GM21786 (cell line): ENCODE measurements around the gene TMEM174.

Experiments used
- ATAC-seq: cut with Tn5 transposase; IDR thresholded peaks from one replicate; pipeline ENCODE4 v1.9.1; 2021; ENCODE audit not compliant: unreplicated experiment

TMEM174 gene, protein sequence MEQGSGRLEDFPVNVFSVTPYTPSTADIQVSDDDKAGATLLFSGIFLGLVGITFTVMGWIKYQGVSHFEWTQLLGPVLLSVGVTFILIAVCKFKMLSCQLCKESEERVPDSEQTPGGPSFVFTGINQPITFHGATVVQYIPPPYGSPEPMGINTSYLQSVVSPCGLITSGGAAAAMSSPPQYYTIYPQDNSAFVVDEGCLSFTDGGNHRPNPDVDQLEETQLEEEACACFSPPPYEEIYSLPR

DNA sequence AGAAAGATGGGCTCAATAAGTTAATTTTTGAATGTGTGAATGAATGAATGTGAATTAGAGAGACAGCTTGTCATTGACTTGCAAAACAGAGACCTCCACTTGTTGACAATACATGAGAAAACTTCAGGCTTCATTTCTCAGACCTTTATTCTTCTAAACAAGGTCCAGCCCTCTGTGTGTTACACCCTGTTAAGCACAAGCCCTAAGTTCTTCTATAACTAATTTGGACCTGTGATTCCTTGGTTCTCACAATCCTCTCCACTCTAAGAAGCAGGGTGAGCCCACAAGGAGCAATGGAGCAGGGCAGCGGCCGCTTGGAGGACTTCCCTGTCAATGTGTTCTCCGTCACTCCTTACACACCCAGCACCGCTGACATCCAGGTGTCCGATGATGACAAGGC, at the start of gene TMEM174:
Gene TMEM174, plus strand, starts transcription at position 243 of the 400 bp plus-strand sequence. Its CDS starts 51 bp downstream, at position 294.
- no peak for ATAC-seq

DNA sequence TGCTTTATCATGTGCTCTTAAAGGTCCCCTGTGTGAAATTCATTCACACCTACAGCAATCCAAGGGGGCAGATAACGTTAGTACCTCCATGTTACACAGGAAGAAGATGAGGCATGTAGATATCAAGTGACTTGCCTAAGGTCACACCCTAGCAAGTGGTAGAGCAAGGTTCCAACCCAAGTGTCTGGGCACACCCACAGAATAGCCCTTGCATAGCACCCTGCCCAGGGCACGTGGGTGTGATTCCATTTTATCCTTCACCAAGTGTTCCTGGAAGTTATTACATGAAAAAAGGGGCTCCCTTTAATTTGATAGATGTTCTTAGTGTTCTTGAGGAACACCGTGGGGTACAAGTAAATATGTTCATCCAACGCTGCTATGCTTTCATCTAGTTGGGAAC, 47.7 kb upstream of the TMEM174 start:
- ATAC-seq: no peak

DNA sequence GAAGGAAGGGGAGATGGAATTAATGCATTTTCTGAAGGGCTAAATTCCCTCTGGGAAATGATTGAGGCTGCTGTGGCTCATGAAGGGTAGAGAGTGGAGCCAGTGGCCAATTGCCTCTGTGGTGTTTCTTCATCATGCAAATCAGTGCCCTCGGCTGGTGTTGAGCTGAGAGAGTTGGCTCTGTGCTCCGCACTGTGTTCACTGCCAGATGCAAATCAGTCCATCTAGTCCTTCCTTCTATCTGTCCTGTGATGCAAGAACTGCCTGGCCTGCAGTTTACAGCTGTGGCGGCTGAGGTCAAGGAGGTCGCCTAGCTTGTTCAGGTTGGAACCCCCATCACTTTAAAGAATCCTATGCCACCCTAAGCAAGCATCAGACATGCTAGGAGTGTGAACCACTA, 46.6 kb upstream of the TMEM174 start:
- ATAC-seq: no peak

DNA sequence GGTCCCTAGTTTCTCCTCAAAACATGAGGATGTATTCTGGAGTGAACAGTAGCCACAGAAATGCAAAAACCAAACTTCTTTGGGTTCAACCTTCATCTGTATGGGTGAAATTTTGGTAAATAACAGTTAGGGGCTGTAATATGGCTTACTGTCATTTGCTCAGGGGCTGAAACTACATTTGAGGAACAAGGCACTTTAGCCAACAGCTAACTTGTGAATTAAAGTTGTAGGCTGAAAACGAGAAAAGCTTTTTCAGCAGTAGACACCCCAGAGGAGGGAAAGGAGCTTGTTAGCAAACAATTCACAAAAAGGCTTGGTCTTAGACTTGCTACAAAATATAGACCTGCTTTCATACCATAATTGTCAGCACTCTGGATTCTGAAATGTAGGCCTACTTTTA, 46.0 kb upstream of the TMEM174 start:
- no peak for ATAC-seq

DNA sequence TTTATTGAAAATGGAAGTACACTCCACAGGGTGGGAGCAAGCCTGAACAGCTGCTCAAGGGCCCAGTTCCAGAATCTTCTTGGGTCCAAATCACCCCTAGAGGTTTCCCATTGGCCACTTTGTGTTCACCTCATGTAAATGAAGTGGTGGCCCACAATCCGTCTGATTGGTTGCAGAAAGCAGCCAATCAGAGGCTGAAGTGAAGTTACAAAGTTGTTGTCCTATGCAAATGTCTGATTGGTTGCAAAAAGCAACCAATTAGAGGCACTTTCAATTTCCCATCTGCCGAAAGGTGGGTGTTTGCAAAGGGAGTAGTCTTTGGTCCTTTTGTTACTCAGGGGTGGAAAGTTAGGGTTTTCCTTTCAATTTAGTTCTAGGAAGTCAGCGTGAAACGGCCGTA, 43.9 kb upstream of the TMEM174 start:
- ATAC-seq: no peak

DNA sequence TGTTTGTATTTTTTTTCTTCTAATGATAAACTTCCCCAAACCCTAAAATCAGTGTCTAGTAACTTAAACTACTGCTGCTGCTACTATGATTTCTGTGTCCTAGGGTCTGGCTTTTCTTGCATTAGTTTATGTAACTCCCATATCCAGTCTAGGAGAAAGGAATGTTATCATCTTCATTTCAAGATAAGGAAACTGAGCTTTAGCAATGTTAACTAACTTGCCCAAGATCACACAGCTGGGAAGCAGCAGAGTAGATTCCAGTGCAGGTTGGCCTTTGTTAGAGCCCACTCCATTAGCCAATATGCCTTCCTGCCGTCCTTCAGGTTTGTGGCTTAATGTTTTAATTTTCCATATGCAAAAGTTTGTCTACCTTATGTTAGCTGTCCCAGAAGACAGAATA, 42.2 kb upstream of the TMEM174 start:
- ATAC-seq: no peak

DNA sequence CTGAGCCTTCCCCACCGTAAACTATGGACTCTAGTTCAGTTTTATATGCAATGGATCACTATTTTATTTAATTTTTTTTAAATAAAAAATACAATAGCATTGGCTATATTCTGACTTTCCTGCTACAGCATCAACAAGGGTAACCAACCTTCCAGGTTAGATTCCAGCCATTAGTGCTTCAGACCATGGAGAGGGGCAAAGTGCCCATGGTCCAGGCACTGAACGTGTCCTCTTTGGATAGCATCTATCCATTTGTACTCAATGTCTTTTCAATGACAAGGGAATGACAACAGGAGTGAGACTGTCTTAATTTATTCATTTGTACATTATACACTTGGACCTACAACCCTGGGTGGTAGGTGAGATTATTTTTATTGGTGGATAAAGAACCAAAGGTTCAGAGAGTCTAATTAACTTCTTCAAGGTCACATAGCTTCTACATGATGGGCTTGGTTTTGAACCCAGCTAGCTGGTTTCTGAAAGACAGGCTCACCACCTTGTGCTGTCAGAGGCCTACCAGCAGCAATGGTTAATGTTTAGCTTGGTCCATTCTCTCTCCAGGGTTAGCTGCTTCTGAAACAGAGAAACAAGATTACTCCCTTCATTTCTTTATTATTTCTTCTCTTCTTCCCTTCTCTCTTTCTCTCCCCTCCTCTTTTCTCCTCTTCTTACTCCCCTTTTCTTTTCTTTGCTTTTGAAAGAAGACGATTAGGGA, 41.1 kb upstream of the TMEM174 start:
- no peak for ATAC-seq

DNA sequence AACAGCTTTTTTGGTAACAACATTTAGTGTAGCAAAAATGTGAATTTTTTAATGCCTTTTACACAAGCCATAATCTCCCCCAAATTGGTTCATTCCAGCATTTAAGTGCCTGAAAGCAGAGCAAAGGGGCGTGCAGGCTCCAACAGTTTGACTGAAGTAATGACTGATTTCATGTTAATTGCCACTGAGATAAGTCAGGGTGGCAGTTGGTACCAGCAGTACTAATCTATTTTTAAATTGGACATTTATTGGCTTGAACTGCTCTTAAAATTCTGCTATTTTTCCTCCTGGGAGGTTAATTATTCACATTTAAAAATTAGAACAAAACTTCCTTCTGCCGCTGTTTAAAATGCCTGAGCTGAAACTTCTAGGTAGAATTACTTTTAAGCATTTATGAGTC, 40.2 kb upstream of the TMEM174 start:
- ATAC-seq: no peak

DNA sequence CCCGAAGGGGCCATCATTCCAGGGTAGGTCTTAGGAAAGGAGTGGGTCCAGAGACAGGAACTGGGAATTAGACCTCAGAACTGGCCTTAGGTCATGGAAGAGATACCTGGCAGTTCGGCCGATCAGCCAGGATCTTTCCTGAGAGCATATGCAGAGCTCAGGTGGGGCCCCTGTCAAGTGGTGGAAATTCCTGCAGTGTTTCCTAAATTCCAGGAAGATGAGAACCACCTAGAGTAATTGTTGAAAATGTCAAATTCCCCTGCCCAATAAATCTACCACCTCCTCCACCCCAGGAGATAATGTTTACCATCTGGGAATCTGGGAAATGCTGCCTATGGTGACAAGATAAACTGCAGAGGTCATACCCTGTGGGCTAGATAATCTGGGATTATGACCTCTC, 38.0 kb upstream of the TMEM174 start:
- no peak for ATAC-seq

DNA sequence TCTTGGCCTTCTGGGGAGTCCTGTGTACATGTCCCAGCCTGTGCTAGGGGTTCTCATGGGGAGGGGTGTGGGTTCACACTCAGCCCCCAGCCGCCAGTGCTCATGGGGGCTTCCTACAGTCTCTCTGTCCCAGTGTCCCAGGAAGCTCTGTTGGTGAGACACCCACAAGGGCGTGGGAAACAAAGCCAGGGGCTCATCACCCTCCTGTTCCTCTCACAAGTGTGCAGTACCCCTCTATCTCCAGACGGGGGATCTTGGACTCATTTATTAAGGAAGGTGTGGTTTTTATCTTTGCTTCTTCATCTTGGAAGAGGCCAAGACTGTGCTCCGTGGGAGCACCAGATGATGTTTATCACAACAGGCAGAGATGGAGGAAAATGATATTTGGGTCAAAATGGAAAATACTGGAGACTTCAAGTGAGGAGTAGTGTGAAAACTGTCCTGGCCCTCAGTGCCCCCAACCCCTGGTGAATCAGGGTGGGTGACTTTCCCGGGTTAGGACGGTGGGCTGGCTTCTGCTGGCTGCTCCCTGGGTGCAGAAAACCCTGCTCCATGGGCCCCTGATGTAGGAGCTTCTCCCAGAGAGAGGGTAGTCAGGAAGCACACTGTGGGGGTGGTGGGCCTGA, 37.5 kb upstream of the TMEM174 start:
- ATAC-seq: no peak

DNA sequence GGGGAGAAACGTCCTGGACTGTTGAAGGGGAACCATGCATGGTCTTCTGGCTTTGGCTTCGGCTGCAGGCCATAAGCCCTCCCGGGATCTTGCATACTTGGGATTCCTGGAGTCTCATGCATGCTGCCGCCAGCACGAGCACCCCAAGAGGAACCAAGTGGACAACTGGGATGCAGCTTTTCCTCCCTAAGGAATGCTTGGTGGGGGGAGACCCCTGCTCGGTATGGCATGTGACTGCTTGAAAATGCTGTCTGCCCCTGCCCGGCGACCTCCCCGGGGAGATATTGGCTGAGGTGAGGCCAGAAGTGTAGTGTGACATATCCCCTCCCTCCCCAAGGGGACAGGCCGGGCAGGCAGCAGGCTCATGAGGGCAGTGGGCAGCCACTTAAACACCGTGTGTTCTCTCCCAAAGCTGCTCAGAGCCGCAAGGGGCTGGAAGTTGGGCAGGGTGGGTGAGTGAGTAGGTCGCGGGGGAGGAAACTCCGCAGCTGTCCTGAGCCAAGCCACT, 36.9 kb upstream of the TMEM174 start:
- no peak for ATAC-seq

DNA sequence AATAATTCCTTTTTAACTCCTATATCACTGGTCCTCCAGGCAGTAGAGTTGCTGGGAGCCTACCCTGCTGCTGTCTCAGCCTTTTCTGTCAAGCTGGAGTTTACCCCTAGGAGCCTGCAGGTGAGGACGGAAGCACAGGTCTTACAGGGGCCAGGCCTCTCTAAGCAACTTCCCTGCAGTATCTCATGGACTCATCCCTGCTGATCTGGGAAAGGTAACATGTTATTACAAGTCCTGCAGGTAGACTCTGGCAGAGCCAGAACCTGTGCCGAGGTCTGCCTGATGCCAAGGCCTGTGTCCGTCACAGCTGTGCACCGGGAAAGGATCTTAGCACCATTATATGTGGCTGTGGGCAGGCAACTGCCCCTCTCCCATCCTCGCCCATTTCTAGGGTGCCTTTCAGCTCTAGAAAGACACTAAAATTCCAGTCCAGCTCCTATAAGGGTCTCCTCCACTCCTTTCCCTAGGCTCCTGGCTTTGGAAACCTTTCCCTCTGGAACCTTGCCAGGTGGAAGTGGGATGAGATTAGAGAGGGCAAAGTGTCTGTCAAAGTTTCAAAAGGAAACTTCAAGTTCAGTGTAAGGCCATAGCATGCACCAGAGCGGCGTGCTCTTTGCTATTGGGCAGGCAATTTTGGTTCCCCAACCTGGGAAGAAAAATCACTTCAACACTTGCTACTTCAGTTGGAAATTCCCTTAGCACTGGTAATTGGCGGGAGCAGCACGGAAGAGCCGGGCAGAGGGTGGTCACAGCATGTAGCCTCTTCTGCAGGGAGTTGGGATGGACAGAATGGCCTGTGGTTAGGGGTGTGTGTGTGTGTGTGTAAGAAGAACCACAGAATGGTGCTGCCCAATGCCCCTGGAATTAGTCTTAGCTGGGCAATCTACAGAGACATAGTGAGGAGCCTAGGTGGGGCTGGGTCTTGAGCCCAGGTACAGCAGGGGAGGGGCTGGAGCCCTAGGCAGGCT, 35.1 kb upstream of the TMEM174 start:
- ATAC-seq: no peak

DNA sequence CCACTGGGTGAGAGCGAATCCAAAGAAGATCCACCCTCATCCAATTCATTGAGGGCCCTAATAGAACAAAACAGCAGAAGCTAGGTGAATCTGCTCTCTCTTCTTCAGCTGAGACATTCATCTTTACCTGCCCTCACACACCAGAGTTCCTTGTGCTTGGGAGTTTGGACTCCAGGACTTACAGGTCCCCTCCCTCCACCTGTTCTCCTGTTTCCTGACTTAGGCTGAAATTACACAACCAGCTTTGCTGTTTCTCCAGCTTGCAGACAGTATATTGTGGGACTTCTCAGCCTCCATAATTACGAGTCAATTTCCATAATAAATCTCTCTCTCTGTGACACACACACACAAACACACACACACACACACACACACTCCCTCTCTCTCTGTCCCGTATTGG, 33.5 kb upstream of the TMEM174 start:
- no peak for ATAC-seq

DNA sequence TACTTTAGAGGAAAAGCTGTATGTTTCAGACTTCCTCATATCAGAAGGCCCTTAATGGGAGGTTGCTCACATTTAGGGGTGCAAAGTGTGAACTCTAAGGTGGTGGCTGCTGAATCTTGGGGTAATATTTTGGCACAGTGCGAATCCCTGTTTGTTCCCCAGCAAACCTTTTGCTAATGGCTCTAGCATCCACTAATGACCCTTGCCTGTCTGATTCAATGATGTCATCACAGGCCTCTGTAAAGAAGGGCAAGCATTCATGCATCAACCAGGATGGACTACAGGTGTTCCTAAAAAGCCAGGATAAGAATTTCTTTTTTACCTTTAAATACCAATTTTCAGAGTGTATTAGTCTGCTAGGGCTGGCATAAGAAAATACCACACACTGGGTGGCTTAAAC, 32.2 kb upstream of the TMEM174 start:
- ATAC-seq: no peak

DNA sequence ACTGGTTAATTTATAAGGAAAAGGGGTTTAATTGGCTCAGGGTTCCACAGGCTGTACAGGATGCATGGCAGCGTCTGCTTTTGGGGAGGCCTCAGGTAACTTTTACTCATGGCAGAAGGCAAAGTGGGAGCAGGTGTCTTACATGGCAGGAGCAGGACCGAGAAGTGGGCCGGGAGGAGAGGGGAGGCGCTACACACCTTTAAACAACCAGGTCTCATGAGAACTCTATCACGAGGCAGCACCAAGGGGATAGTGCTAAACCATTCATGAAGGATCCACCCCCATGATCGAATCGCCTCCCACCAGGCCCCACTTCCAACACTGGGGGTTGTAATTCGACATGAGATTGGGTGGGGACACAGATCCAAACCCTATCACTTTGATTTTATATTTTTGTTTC, 31.0 kb upstream of the TMEM174 start:
- ATAC-seq: no peak

DNA sequence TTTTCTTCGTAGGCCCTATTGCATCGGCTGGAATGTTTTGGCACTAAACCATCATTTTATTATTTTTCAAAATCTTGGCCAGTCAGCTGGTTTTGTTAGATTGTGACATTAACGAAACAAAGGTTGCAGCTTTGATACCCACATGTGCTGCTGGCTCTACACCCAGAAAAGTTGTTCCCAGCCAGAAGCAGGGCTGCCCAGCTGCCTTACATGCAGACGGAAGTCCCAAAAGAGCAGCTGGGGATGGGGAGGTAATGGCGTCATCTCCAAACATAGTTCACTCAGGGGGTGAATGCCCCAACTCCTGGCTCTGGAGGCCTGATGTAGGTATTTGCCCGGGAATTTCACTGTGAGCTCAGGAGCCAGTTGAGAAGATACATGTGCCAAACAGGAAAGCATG, 29.3 kb upstream of the TMEM174 start:
- ATAC-seq: no peak

DNA sequence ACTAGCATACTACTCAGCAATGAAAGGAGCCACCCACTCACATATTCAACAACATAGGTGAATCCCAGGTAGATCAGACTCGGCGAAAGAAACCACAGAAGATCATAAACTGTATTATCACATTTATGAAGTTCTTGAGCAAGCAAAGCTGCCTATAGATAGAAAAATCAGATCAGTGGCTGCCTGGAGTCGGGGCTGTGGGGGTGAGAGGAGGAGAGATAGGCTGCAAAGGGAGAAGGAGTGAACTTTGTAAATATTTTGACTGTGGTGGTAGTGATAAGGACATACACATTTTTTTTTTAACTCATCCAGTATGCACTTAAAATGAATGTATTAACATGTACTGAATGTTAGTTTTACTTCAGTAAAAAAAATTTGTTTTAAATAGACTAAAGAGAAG, 23.5 kb upstream of the TMEM174 start:
- no peak for ATAC-seq

DNA sequence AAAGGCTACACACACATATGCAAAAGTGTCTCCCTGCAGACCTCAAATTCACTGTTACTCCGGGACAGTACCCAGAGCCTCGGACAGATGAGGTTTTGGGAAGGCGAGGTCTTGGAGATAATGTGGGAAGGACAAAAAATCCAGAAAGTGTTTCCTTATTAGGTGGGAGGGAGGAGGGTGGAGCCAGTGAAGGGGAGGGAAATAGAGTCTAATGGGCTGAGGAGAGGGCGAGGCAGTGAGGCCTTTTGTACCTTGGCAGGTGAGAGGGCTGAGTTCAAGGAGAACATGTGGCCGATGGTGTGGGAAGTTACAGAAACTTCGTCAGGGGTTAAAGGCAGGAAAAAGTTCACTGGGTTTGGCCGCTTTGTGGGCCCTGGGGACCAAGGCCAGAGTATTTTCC, 22.1 kb upstream of the TMEM174 start:
- no peak for ATAC-seq

DNA sequence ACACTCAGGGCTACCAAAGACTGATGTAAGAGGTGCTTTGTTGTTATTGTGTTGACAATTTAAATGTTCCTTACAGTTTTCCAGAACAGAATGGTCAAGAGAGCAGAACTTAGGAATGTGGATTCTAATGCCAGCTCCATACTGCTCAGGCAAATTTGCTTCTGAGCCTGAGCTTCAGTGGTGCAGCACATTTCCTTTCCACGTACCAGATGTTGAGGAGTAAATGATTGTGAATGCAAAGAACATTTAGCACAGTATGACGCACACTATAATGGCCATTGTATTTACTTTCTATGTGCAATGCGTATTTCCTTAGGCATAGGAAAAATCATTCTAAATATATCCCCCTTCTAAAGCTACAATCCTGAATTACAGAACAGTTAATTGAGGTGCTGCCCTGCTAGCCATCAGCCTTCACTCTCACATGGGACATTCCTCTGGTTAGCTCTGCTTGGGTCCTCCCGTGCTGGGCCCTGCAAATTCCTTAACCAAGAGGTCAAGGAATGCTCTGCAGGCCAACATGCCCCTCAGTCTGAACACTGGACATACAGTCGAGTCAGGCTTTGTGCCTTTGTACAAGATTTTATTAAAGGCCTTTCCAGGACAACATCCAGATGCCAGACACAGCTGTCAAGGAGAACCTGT, 21.1 kb upstream of the TMEM174 start:
- ATAC-seq: no peak
